ENCODE data around the gene NFATC2.

DNA sequence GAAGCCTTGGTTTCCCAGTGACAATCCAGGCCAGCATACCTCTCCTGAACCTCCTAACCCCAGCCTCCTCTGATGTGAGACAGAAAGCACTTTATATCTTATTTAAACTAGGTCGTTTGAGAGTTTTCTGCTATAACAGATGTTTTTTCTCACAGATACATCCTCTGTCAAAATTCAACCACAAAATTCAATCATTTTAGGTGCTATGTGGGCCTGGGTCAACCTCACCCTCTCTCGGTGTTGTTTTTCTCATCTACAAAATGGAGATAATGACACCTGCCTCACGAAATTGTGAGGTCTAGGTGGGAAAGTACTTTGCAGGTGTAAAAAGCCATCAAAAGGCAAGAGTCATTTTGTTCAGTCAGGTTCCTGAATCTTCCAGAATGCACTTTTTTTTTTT, 46.2 kb upstream of the NFATC2 start:
- no peak for TF ChIP-seq ZC3H10 (CRISPR knock-in tag; IDR thresholded peaks at IDR 0.05)
- TF ChIP-seq, protein P1, sequence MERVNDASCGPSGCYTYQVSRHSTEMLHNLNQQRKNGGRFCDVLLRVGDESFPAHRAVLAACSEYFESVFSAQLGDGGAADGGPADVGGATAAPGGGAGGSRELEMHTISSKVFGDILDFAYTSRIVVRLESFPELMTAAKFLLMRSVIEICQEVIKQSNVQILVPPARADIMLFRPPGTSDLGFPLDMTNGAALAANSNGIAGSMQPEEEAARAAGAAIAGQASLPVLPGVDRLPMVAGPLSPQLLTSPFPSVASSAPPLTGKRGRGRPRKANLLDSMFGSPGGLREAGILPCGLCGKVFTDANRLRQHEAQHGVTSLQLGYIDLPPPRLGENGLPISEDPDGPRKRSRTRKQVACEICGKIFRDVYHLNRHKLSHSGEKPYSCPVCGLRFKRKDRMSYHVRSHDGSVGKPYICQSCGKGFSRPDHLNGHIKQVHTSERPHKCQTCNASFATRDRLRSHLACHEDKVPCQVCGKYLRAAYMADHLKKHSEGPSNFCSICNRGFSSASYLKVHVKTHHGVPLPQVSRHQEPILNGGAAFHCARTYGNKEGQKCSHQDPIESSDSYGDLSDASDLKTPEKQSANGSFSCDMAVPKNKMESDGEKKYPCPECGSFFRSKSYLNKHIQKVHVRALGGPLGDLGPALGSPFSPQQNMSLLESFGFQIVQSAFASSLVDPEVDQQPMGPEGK (CRISPR knock-in tag; IDR thresholded peaks at IDR 0.05; ENCODE audit: borderline replicate concordance): no peak
